ENCODE measurements around the gene KIFC1. TPM values are rescaled to one million over a fixed set of nuclear protein-coding genes. Genes with fewer than 3 reads are reported as not detected.

Gene KIFC1
- total and polyA plus RNA-seq, 9 of the 15 experiments (the other 6 are each of a cell fraction or from before 2014, with no cell fraction given): 1.3 to 95.2 (median 76.9) TPM

DNA sequence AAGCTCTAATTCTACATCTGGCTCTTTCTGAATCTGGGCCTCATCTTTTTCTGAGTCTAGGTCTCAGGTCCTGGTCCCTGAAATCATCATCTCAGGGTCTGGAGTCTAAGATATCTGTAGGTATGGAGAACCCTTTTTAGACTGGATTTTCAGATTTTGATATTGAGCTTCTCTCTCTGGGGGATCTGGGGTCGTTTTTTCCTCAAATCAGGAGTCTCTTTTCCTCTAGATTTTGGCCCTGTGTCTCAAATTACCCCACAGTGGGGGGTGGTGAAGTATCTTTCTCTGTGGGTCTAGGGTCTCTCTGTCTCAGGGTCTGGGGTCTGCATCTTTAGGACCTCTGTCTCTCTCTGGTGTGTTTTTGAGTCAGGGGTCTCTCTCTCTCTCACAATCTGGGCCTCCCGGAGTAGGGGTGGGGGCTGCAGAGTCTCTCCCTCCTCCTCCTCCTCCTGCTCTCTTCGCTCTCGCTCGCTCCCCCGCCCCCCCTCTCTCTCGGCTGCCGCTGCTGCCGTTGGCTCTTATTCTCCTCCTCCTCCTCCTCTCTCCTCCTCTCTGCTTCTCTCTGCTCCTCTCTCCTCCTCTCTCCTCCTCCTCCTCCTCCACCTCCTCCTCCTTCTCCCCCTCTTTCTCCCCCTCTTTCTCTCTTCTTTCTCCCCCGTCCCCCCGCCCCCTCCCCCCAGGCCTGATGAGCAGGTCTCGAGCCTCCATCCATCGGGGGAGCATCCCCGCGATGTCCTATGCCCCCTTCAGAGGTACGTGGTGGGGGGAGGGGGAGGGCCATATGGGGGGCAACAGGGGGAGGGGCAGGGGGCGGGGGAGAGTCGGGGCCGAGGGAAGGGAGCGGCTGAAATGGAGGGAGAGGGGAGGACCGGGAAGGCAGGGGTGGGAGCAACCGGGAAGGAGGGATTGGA lies 28.2 kb downstream of the KIFC1 start, which contains the start of gene SYNGAP1 (continued):
- TF ChIP-seq, protein P1, sequence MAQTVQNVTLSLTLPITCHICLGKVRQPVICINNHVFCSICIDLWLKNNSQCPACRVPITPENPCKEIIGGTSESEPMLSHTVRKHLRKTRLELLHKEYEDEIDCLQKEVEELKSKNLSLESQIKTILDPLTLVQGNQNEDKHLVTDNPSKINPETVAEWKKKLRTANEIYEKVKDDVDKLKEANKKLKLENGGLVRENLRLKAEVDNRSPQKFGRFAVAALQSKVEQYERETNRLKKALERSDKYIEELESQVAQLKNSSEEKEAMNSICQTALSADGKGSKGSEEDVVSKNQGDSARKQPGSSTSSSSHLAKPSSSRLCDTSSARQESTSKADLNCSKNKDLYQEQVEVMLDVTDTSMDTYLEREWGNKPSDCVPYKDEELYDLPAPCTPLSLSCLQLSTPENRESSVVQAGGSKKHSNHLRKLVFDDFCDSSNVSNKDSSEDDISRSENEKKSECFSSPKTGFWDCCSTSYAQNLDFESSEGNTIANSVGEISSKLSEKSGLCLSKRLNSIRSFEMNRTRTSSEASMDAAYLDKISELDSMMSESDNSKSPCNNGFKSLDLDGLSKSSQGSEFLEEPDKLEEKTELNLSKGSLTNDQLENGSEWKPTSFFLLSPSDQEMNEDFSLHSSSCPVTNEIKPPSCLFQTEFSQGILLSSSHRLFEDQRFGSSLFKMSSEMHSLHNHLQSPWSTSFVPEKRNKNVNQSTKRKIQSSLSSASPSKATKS (CRISPR knock-in tag; IDR thresholded peaks at IDR 0.05): no peak
- TF ChIP-seq ZNF589 (CRISPR knock-in tag; IDR thresholded peaks at IDR 0.05; ENCODE audit: low read depth): no peak
- no peak for TF ChIP-seq SFPQ (IDR thresholded peaks at IDR 0.05; ENCODE audit: low read depth, low read length)
- TF ChIP-seq MCM5 (IDR thresholded peaks at IDR 0.05; ENCODE audit: low read depth): no peak
- TF ChIP-seq TBL1XR1 (IDR thresholded peaks at IDR 0.05; ENCODE audit: low read length in 2 of 2): no peak
- TF ChIP-seq FOSL1 (tag; conservative IDR thresholded peaks at IDR 0.05): no peak
- TF ChIP-seq SUPT5H (IDR thresholded peaks at IDR 0.05): 0 out of 2 replicates have a peak, but pooled peaks have one; percentile 27
- no peak for TF ChIP-seq CEBPG (CRISPR knock-in tag; IDR thresholded peaks at IDR 0.05)
- no peak for TF ChIP-seq CEBPG (tag; conservative IDR thresholded peaks at IDR 0.05 in 1 of 2, IDR thresholded peaks at IDR 0.05 in 1 of 2)
- no peak for TF ChIP-seq TGIF2 (CRISPR knock-in tag; IDR thresholded peaks at IDR 0.05)
- no peak for TF ChIP-seq TAF7 (tag; IDR thresholded peaks at IDR 0.05)
- peak; percentile 18 for TF ChIP-seq POLR2B (IDR thresholded peaks at IDR 0.05; ENCODE audit: low read depth, partially characterized antibody)
- TF ChIP-seq RBM14 (IDR thresholded peaks at IDR 0.05; ENCODE audit: borderline replicate concordance, insufficient read depth, low read depth, low read length): no peak
- no peak for TF ChIP-seq MEF2D (tag; conservative IDR thresholded peaks at IDR 0.05; ENCODE audit: low read depth)
- no peak for TF ChIP-seq ZNF444 (CRISPR knock-in tag; IDR thresholded peaks at IDR 0.05)
- peak; percentile 53 to 57; a peak in 3 of 4 replicates for TF ChIP-seq MAZ (CRISPR knock-in tag; conservative IDR thresholded peaks at IDR 0.05 in 1 of 2, IDR thresholded peaks at IDR 0.05 in 1 of 2)
- TF ChIP-seq LEF1 (IDR thresholded peaks at IDR 0.05): 0 out of 2 replicates have a peak, but pooled peaks have one; percentile 25
- peak; percentile 84 for TF ChIP-seq ZNF263 (CRISPR knock-in tag; IDR thresholded peaks at IDR 0.05; ENCODE audit: borderline replicate concordance)
- TF ChIP-seq PML (IDR thresholded peaks at IDR 0.05; ENCODE audit: low read length): no peak
- 0 out of 2 replicates have a peak, but pooled peaks have one; percentile 6 for TF ChIP-seq DPF2 (IDR thresholded peaks at IDR 0.05)
- TF ChIP-seq TSC22D4 (tag; IDR thresholded peaks at IDR 0.05): no peak
- TF ChIP-seq CTCF (IDR thresholded peaks at IDR 0.05 in 2 of 3, conservative IDR thresholded peaks at IDR 0.05 in 1 of 3; ENCODE audit: insufficient read depth in 2 of 3, low read depth in 1 of 3, low read length in 3 of 3): no peak
